Stimulated activated CD4-positive, alpha-beta T cell treated with anti-CD3 and anti-CD28 coated beads, TNF-alpha, amount 100 ng/mL, for 1 hour (primary cell): ENCODE measurements around the gene BCL7A.

ENCODE experiments used
- DNase-seq, 3 donors: peaks; one replicate each; pipeline ENCODE4 v3.0.0-alpha.2; 2020; ENCODE audit warnings: low read depth in 3 of 3, low spot score in 1 of 3

The BCL7A gene

GRCh38 chr12:122076743-122077495, 55.2 kb downstream of the BCL7A start:
- DNase-seq: no peak

- peak; percentile 71 to 85 (median 80) for DNase-seq
Observed at GRCh38 chr12:122078141-122079032, 56.7 kb downstream of the BCL7A start, which contains the start of gene MLXIP. Gene MLXIP (plus strand): TSS chr12:122078756. CDS start chr12:122078854, 98 bp downstream.

GRCh38 chr12:122079033-122079531, 57.4 kb downstream of the BCL7A start:
- peak in 1 of 3 donors; percentile 21 for DNase-seq

GRCh38 chr12:122079532-122080081, 57.9 kb downstream of the BCL7A start:
- no peak for DNase-seq

- DNase-seq: no peak
Observed at GRCh38 chr12:122080149-122081082, 58.7 kb downstream of the BCL7A start.

- no peak for DNase-seq
Observed at GRCh38 chr12:122081083-122081696, 59.5 kb downstream of the BCL7A start.

- no peak for DNase-seq
Observed at GRCh38 chr12:122081697-122082221, 60.1 kb downstream of the BCL7A start.

- DNase-seq: no peak
Observed at GRCh38 chr12:122082621-122083356, 61.1 kb downstream of the BCL7A start.

- DNase-seq: no peak
Observed at GRCh38 chr12:122084857-122085405, 63.2 kb downstream of the BCL7A start.

- DNase-seq: no peak
Observed at GRCh38 chr12:122085591-122085990, 63.9 kb downstream of the BCL7A start.

- no peak for DNase-seq
Observed at GRCh38 chr12:122086116-122086515, 64.4 kb downstream of the BCL7A start.

- no peak for DNase-seq
Observed at GRCh38 chr12:122086641-122087285, 65.1 kb downstream of the BCL7A start.

GRCh38 chr12:122087431-122088178, 65.9 kb downstream of the BCL7A start:
- DNase-seq: no peak

GRCh38 chr12:122088179-122088810, 66.6 kb downstream of the BCL7A start:
- no peak for DNase-seq

- DNase-seq: no peak
Observed at GRCh38 chr12:122089077-122089476, 67.4 kb downstream of the BCL7A start.

- DNase-seq: no peak
Observed at GRCh38 chr12:122090759-122091515, 69.3 kb downstream of the BCL7A start.
